ENCODE data around the gene CSRP1.
"Not testable (repeated sequence)": the region's sequence is repeated elsewhere in the genome, so short reads cannot be mapped to it uniquely, and the experiment has no call there.

Gene CSRP1

DNA sequence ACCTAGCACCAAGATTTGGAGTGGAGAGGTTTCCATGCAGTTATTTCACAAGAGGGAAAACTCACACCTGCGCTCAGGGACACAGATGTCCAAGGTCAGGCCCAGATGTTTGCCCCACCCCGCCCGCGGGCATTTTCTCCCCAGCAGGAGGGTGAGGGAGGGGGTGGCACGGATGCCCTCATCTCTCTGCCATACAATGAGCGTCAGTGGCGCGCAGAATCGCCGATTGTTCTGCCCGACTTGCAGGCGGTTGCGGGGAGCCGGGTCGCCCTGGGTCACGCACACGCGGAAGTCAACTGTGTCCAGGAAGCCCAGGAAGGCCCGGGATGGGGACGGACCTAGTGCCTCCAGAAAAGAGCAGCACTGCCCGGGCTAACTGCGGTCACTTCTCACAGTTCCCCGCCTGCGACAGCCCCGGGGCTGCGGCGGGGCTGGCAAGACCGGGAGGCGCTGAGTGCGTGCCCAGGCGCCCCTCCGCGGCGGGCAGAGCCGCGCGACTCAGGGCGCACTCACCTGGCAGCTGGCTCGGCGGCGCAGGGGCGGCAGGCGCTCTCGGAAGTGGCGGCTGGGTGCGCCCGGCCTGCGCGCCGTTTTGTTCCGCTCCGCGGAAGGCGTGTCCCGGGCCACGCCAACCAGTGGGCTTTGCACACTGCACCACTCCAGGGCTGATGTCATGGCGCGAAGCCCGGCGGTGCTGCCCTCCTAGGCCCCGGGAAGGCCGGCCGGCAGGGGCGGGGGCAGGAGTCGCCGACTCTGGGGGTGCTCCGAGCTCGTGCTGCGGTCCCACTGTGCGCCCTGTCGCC, at the start of gene CSRP1:
CSRP1 (minus strand) TSS at position 567 of the 803 bp plus-strand sequence. CDS start 10,820 bp downstream, outside the sequence.
- DNase-seq, result peak; percentile 74

DNA sequence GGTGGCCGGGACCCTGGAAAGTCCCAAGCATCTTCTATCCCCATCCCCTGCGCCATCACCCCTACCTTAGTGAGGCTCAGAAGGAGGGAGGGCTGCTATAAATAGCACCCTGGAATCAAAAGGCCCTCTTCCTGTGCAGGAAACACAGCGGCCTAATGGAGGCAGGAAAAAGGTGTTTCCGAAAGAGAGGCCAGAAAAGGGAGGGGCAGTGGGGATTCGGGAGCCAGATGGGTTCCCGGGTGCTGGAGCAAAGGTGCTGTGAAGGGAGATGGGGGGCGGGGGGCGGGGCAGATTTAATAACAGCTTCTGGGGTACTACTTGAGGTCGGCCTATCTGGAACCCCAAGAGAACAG, 48.6 kb upstream of the CSRP1 start:
- DNase-seq, result no peak

DNA sequence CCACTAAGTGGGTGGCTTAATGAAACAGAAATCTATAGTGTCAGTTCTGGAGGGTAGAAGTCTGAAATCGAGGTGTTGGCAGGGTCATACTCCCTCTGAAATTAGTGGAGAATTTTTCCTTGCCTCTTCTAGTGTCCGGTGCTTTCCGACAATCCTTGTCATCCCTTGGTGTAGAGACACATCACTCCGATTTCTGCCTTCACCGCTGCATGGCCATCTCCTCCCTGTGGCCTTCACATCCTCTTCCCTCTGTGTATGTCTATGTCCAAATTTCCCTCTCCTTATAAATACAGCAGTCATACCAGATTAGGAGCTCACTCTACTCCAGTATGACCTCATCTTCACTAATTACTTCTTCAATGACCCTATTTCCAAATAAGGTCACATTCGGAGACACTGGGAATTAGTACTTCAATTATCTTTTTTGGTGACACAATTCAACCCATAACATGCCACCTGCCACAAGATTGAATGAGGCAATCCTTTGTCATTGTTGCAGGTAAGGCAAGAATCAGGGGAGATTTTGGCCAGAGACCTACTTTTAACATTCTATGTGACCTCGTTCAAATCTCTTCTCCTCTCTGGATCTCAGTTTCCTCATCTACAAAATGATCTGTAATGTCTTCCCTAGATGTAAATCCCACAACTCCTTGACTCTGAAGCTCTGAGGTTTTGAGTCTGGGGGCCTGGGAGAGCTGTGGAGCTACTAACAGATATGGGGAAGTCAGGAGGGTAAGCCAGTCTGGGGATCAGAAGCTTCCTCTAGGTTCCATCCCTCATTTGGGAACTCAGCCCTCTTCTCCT, 48.1 kb upstream of the CSRP1 start:
- no peak for DNase-seq

DNA sequence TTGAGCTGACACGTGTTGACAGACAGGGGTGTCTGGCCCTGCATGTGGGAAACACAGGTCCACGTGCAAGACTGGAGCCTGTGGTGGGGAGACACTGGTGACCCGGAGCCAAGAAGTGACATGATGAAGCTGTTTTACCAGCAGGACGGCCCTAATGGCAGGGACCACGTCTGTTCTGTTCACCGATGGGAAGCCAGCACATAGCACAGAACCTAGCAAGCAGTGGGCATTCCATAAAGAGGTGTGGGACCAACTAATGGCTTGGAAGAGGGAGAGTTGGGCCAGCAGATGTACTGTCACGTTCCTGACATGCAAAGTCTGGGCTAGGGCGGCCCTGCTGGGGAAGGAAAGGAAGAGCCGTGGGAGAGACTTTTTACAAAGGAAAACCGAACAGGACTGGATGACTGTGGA, 47.3 kb upstream of the CSRP1 start:
- no peak for DNase-seq

DNA sequence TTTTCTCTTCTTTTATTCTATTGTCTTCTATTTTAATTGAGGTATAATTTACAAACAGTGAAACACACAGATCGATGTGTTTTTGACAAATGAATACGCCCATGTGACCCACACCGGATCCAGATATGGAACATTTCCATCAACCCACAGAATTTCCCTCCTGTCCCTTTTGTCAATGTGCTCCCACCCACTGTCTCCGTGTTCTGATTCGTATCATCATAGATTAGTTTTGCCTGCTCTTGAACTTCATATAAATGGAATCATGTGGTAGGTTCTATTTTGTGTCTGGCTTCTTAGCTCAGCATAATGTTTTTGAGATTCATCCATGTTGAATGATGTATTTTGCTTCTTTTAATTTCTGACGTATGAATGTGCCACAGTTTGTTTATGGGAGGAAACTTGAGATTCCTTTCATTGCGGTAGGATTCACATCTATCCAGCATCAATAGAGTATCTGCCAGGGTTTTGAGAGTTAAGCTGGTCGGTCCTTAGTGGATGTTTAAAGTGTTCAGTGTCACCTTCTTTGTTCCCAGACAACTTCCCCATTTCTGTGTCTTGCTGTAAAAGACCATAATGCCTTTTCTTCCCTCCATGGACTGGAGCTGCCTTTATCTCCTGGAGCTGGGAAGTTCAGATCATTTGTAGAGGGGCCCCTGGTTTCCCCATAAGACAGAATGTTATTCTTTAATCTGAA, 46.7 kb upstream of the CSRP1 start:
- no peak for DNase-seq

DNA sequence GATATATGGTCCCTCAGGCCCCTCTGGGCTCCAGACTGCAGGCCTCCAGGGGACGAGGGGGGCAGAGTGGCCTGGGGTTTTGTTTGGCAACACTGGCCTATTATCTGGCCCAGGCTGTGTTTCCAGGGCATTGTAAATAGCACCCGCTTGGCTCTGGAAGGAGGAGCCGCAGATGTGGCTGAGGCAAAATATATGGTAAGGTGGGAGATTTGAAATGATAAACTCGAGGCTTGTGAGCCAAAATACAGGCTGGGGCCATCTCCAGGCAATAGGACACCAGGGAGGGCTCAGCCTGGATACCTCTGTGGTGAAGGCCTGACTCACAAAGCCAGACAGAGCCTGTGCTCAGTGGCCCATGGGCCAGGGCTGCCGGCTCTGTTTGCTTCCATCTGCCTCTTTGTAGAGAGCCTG, 46.0 kb upstream of the CSRP1 start:
- DNase-seq, result no peak

DNA sequence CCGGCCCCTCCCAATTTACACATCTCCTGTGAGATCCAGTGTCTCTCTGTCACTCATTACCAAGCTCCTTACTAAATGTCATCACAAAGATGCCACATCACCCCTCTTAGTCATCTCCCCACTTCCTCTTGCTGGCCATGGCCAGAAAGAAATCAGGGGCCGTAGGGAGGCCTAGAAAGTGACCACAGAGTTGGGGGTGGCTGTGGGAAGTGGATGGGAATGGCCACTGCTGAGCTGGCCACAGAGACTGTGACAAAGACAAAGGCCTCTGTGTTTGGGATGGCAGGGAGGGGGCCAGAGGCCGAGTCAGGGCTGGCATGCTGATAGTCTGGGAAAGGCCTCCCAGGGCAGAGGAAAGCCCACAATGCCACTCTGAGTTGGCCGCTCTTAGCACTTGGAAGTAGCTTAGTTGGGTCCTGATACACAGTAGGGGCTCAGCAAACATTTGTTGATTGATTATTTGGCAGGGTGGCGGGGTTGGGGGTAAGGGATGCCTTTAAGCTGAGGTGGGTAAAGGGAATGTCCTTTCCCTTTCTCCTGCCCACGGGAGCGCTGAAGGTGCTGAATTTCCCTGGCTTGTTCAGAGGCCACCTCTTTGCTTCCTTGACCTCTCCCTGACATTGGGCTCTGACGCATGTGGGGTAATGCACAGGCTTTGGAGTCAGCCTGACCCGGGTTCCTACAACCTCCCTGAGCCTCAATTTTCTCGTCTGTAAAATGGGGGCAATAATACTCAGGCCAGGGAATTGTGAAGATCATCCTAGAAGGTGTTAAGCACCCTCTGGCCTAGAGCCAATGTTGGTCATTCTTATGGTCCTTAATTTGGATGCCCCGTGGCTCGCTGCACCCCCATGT, 45.2 kb upstream of the CSRP1 start:
- no peak for DNase-seq

DNA sequence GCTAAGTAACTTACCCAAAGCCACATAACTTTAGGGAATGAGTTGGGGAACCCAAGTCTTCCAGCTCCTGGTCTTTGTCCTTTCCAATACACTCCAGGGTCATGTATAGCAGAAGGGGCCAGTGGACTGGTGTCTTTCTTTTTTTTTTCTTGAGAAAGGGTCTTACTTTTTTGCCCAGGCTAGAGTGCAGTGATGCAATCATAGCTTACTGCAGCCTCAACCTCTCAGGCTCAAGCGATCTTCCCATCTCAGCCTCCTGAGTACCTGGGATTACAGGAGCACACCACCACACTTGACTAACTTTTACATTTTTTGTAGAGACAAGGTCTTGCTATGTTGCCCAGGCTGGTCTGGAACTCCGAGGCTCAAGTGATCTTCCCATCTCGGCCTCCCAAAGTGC, 44.2 kb upstream of the CSRP1 start:
- DNase-seq, result no peak

DNA sequence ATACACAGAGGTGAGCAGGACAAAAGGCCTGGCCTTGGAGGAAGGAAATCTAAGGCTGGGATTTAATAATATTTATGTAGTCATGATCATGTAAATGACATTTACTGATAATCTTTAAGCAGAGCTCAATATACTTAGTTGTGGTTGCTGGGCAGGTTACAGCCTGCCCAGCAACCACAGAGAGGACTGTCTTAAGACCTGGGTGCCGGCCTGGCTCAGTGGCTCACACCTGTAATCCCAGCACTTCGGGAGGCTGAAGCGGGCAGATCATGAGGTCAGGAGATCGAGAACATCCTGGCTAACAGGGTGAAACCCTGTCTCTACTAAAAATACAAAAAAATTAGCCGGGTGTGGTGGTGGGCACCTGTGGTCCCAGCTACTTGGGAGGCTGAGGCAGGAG, 42.6 kb upstream of the CSRP1 start:
- not testable (repeated sequence) for DNase-seq

DNA sequence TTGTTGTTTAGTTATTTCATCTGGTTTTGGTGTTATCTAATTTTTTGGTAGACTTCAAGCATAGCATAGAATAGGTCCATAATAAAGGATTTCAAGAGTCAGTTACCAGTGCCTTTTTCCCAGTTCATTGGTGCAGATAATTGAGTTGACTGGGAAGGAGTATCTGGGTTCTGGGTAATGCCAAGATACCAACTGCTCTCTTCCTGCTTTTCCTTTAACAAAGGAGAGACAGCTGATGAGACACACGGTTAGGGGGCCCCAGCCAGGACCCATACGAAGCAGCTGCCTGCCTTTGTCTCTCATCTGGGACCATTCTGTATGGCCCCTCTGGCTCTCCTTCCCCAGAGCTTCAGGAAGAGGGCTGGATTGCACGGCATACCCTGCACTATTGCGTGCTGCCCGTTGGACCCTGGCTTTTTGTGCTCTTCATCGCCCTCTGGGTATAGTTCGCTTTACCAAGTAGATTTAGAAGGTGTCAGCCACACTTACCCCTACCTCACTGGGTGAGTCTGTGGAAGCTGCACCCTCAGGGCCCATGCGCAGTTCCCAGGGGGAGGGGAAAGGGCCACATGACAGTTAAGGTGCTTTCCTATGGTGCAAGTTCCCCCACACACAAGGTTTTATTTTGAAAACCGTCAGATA, 39.0 kb upstream of the CSRP1 start:
- DNase-seq, result no peak

DNA sequence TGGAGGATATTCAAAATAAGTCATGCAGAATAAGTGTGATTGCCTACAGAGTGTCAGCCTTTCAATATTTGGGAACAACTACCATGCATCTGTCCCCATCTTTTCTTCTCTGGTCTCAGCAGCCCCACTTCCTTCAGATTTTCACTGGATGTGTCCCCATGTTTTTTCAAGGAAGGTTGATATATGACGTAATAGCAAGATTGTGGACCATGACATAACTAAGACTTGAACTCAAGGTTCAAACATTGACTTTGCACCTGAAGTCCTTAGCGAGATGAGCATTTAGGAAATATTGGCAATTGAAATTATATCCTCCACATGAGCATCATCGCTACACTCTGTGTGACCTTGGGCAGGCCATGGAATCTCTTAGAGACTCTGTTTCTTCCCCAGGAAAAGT, 37.8 kb upstream of the CSRP1 start:
- no peak for DNase-seq

DNA sequence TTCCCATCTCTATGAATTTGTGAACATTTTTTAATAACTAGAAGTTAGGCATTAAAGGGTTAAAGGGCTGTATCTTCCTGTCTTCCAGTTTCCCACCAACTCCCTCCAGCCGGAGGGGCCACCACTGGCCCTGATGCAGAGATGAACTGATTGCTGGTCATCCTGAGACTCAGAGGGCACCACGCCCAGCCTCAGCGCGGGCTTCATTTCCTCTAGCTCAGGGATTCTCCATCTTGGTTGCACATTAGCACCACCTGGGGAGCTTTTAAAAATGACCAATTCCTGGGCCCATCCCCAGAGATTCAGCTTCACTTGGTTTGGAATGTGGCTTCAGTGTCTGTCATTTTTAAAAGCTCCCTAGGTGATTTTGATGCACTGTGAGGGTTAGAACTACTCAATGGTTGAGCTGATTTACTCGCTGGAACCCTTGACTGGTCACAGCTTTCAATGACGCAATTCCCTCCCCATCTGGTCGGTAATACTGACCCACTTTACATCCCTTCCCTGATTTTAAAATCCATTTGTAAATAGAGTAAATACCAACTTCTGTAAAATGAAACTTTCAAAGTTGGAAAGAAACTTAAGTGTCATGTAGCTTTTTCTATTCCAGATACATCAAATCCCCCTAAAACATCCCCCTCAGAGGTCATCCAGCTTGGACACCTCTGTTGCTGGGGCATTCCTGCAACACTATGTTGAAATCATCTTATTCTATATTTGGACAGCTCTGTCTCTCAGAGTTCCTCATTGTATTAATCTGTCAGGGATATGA, 37.1 kb upstream of the CSRP1 start:
- DNase-seq, result no peak

DNA sequence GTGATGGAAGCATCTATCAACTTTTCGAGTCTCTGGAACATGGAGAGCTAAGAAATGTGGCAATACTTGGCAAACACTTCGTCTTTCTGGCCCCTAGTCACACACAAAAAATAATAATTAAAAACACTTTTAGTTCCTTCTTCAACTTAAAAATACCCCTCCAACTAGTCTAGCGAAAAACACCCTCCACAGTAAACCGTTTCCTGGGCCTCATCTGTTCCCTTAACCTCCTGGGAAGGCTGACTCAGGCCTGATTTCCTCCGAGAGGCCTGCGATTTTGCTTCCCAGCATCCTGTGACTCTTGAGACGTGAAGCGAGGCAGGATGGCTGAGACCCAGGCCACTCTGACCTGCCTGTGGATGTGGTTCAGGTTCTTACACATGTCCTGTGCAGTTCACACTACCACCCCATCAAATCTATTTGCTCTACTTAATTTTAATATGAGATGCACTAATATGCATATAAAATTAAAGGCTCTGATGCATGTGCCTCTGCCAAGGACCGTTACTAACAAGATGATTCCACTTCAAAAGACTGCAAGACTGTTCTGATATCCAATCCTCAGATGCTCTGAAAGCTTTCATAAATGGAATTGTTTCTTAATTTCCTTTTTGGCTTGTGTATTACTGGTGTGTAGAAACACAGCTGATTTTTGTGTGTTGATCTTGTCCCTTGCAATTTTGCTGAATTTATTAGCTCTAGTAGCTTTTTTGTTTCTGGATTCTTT, 35.5 kb upstream of the CSRP1 start:
- DNase-seq, result no peak

DNA sequence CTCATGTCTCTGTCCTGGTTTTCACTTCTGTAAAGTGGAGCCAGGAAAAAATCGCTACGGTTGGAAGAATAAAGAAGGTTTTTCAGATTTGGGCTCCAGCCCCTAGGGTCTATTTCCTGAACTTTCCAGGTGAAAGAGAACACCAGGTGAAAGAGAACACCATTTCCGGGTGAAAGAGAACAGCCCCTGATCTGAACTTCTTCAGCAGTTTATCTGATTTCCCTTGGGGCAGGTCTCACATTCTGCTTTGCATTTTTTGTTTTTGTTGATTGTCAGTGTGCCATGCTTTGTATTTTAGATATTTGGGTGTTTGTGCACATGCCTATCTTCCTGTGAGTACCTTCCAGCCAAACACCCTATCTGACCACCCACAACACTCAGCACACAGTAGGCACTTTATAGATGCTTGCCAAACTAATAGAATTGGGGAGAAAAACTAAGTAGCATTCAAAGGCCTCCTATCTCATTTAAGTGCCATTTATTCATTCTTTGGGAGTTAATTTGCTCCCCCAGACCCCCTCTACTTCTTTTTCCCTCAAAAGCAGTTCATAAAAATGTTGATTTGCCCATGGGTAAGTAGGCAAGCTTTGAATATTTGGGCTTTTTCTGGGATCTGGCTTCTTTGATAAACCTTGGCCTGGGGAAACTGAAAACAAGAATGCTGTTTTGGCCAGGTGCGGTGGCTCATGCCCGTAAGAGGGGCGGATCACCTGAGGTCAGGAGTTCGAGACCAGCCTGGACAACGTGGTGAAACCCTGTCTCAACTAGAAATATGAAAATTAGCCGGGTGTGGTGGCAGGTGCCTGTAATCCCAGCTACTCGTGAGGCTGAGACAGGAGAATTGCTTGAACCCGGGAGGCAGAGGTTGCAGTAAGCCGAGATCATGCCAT, 34.2 kb upstream of the CSRP1 start:
- no peak for DNase-seq

DNA sequence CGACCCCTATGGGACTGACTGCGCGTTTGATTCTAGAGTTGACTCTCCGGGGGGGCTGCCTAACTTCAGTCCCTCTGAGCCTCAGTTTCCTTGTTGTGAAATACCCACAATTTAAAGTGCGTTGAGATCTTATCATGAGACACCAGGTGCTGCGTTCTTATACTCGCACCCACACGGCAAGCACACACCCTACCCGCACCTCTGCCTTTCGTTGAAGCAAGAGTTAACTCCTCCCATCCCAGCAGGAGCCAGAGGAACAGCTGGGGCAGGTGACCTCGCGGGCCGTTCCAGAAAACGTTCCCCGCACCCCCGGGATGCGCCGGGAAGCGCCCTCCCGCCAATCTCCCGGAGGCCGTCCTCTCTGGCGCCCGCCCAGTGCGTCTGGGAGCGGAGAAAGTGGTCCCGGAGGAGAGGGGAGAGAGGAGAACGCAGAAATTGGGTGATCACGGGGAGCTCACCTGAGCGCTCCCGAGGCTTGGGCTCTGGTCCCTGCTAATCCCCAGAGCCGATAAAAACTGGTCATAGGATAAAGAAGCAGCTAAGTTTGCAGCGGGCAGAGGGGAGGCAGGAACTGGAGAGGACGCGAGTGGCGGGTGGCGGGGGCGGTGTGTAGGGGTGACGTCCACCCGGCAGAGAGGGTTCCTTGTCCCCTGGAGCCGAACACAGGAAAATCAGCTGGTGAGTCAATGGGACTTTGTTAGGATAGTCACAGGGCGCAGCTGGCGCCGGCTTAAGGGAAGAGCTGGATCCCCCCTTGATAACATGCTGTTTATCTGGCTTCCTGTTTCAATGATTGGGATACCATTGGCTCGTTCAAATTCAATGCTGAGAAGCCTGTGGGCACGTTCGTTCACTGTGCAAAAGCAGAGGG, 32.9 kb upstream of the CSRP1 start:
- DNase-seq, result no peak

DNA sequence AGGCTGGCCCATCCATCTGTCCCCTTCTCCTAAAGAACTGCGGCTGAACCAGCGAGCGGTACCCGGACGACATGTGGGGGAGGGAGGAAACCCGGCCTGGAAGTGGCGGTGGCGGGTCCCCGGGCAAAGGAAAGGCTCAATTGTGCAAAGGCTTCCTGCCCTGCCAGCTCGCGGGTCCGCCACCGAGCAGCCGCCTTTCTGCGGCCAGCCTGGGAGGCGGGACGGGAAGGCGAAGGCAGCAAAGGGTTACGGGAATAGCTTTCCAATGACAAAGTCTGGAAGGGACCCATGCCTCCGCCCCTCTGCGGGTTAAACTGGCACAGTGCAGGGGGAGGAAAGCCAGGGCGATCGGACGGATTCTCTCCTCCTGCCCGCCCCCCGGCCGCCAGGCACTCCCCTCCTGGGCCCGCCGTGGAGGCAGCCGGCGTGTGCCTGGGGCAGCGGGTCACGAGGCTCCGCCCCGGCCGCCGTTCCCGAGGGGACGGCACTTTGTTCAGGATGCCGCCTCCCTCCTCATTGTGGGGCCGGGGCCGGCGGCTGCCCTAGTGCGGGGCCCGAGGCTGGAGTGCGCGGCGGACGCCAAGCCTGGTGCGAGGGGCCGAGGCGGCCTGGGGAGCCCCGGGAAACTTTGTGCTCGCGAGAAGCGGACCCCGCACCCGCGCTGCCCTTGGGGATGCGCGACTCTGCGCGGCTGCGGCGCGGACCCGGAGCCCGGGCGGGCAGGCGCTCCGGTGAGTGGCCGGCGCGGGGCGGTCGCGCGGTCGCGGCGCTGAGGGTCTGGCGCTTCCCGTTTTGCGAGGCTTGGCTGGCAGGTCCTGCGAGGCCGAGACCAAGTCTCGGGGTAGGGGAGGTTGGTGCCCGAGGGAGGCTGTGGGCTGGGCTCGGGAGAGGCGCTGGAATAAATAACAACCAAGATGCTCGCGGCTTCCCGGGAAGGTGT, 32.0 kb upstream of the CSRP1 start, which contains the start of gene NAV1:
NAV1 (plus strand) TSS at position 516 of the 940 bp plus-strand sequence. CDS start 83,758 bp downstream, outside the sequence.
- DNase-seq, result no peak
